Pancreas (tissue), 10 donors: ENCODE measurements around the gene CCT3. TPM values are rescaled to one million over a fixed set of nuclear protein-coding genes. Genes with fewer than 3 reads are reported as not detected.

Experiments
- ATAC-seq, 4 donors: fragments of 200-7000 bp; cut with Tn5 transposase; one replicate each; pipeline versions ENCODE4 v1.8.0 to v1.9.1; 2020; ENCODE audit warnings: mild to moderate bottlenecking in 4 of 4, moderate library complexity in 4 of 4
- DNase-seq, 6 donors: peaks; one replicate each; pipeline ENCODE4 v3.0.0-alpha.2; 2020
- FAIRE-seq: peaks from 2 replicates; lab custom pipeline; 2012; peaks lifted over from hg19 to GRCh38; lab: Jason Lieb, UNC
- H3K27ac ChIP-seq, 4 donors: fragments of 200-600 bp; sonication (generic); 1 replicate in 3 of 4; 2 replicates in 1 of 4; pipeline versions ENCODE4 v1.5.0 to v1.8.0; 2020
- H3K27me3 ChIP-seq, 4 donors: fragments of 200-600 bp; one replicate each; pipeline ENCODE4 v1.8.0; 2021
- H3K36me3 ChIP-seq, 3 donors: fragments of 200-600 bp; sonication (generic) in 1 of 3; one replicate each; pipeline versions ENCODE4 v1.5.0 to v1.8.0; 2020 to 2021
- H3K4me1 ChIP-seq, 3 donors: fragments of 200-600 bp; one replicate each; pipeline ENCODE4 v1.8.0; 2021
- H3K4me3 ChIP-seq, 4 donors: fragments of 200-600 bp; sonication (generic) in 2 of 4; one replicate each; pipeline versions ENCODE4 v1.5.0 to v1.8.0; 2020 to 2021
- H3K9me3 ChIP-seq, 4 donors: fragments of 200-600 bp; one replicate each; pipeline ENCODE4 v1.8.0; 2021
- CTCF ChIP-seq, 4 donors: fragments of 200-600 bp; sonication (generic) in 3 of 4; IDR thresholded peaks; one replicate each; pipeline versions ENCODE4 v1.5.0 to v1.8.0; 2021; ENCODE audit warnings: antibody characterized with exemption in 4 of 4
- WGBS, 2 donors: extraction: QIAGEN DNeasy Blood & Tissue Kit; methylation state at CpG; one replicate each; pipeline ENCODE4 v1.1.7; 2013; 5-methylcytosine and 5-hydroxymethylcytosine counted together
- intact Hi-C, 3 donors: fragments of 100-400 bp; cut with DNase I; formaldehyde crosslinking; loops; one replicate each; pipeline versions ENCODE4 v1.11.1 to v1.14.2; 2022
- polyA plus RNA-seq, 2 donors: library from polyadenylated mRNA; stranded (reverse); fragments of 200-250 nt; gene quantifications; one replicate each; pipeline ENCODE4 v1.2.3, GENCODE V29; 2013
- total RNA-seq, 6 donors: library from RNA; stranded (reverse); fragmentation: NEBNext Ultra II Directional in 4 of 6; extraction: Animal tissue kit (Norgen Biotek cat#: 25700) in 4 of 6; gene quantifications; one replicate each; pipeline versions ENCODE4 v1.2.1 to v1.2.4, GENCODE V29; 2021 to 2023
- donor health status: healthy with polysubstance abuse.
- donor health status: DM: no; HTN: no; CAD: no; lungs with moderate emphysema.
- donor health status: DM: no; HTN: no; CAD: no.
- donor health status: control.
- donor health status: control.
- donor health status: Bipolar disorder and iron deficiency.
- donor health status: DM: yes; HTN: yes; CAD: no.
- donor health status: DM: no; HTN: no; CAD: no.
- donor health status: DM: no; HTN: no; CAD: no.
- donor health status: DM: yes; HTN: yes; CAD: no.

The CCT3 gene
- total and polyA plus RNA-seq, 8 donors, result 47.1 to 107 (median 82.9) TPM

DNA sequence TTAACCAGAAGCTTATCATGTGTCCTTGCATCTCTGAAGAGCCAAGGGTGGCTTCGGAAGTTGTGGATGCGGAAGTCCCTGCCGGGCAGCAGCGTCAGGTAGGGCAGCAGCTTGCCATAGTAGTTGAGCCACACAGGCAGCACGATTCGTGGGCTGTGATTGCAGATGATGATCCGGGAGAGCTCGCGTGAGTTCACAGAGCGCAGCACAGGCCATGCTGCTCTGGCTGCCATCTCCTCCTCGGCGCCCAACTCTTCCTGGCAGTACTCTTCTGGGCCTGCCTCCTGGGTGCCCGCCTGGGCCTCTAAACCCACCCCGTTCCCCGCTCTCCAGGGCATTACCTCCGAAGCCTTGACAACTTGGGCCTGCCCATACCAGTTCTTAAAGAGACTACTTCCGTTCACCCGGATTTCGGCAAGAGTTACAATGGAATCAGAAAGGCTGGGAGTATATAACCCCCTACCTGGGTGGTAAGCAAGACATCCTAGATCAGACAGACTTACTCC is 39.2 kb downstream of the CCT3 start, which contains the start of gene VHLL:
TSS of gene VHLL (minus strand) at position 456 of the 506 bp plus-strand sequence. CDS start at position 338, 118 bp downstream.
- Histone ChIP-seq H3K27me3 (no peaks in the 10 kb centered on the region), H3K9me3 (no peaks in the 10 kb centered on the region), H3K4me1 (no peaks in the 10 kb centered on the region), H3K4me3 (no peak within 1 kb of the TSS), H3K36me3 (no peaks in the 10 kb centered on the region), H3K27ac (no peak within 1 kb of the TSS)
- no peak for TF ChIP-seq CTCF (IDR thresholded peaks at IDR 0.05)
- intact Hi-C loops, result no loop called here
- ATAC-seq, result no peak
- 85 to 87% methylated on average over 19 of the region's 19 CpGs for WGBS, 2 donors
- DNase-seq, result no peak
- no peak for FAIRE-seq

DNA sequence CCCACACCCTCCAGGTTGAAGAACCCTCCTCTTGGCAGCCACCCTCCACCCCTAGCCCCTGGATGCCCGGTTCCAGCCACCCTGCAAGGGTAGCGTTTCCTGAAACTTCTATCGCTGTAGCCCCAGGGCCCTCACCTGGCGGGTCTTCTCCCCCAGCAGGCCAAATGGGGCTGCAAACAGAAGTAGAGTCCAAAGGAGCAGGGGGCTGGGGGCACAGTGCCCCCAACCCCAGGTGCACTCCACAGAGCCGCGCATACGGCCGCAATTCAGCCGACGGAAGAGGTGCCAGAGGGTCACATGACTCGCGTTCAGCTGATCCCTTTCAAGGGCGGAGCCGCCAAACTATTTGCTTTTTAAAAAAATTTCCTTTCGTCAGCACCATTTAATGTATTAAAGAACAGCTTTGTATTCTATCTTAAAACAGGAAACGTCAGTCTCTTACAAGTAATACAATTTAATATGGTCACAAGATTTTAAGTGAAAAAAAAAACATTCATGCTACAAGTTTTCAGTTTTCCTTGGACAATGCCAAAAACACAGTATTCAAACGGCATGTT is 42.6 kb downstream of the CCT3 start, which contains the start of gene GLMP:
TSS of gene GLMP (minus strand) at position 289 of the 557 bp plus-strand sequence. CDS start at position 255, 34 bp downstream.
- Histone ChIP-seq H3K36me3 (no peaks in the 10 kb centered on the region), H3K4me1 (peaks cover 0 to 4% (median 3%) of the 10 kb centered on the region in 3 donors), H3K4me3 (peak within 1 kb of the TSS; percentile 51 to 81 (median 71)), H3K27ac (peak within 1 kb of the TSS in 1 of 4 donors; percentile 4), H3K9me3 (no peaks in the 10 kb centered on the region), H3K27me3 (no peaks in the 10 kb centered on the region)
- ATAC-seq, result peak; percentile 46 to 80 (median 68)
- intact Hi-C loops, result no loop called here
- WGBS, 2 donors, result 0 to 1% methylated on average over 17 of the region's 17 CpGs
- no peak for TF ChIP-seq CTCF (IDR thresholded peaks at IDR 0.05)
- DNase-seq, result peak; percentile 51 to 81 (median 71)
- FAIRE-seq, result peak; percentile 69

- WGBS, 2 donors, result 85 to 89% methylated on average over 9 of the region's 9 CpGs
- DNase-seq (peak in 1 of 6 donors; percentile 60), FAIRE-seq (no peak), ATAC-seq (no peak)
- no peaks in the 10 kb centered on the region for H3K27me3 ChIP-seq
- H3K4me3 ChIP-seq, result no peak overlapping the region
- intact Hi-C loops, result no loop called here
- H3K9me3 ChIP-seq, result no peaks in the 10 kb centered on the region
- peaks cover 0 to 4% (median 3%) of the 10 kb centered on the region in 3 donors for H3K4me1 ChIP-seq
- no peak overlapping the region for H3K27ac ChIP-seq
- H3K36me3 ChIP-seq, result no peaks in the 10 kb centered on the region
- TF ChIP-seq CTCF (IDR thresholded peaks at IDR 0.05), result no peak
Observed at GRCh38 chr1:156293895-156294294, 44.2 kb downstream of the CCT3 start.

- Histone ChIP-seq H3K4me1 (peaks cover 0 to 4% (median 3%) of the 10 kb centered on the region in 3 donors), H3K27ac (no peak overlapping the region), H3K36me3 (no peaks in the 10 kb centered on the region), H3K4me3 (no peak overlapping the region), H3K27me3 (no peaks in the 10 kb centered on the region), H3K9me3 (no peaks in the 10 kb centered on the region)
- no peak for FAIRE-seq
- no peak for TF ChIP-seq CTCF (IDR thresholded peaks at IDR 0.05)
- no peak for ATAC-seq
- DNase-seq, result no peak
- intact Hi-C loops, result no loop called here
- 84 to 91% methylated on average over 8 of the region's 8 CpGs for WGBS, 2 donors
Observed at GRCh38 chr1:156293098-156293434, 45.0 kb downstream of the CCT3 start.
